Loucy (cell line): ENCODE results near the gene CYBRD1.

Source experiments
- H2AFZ ChIP-seq: fragments of 200-600 bp; sonication (generic); 2 replicates; pipeline ENCODE4 v1.6.0; 2016; ENCODE audit warnings: antibody characterized with exemption, mild to moderate bottlenecking, low read length, moderate library complexity
- H3F3A ChIP-seq: fragments of 200-600 bp; 2 replicates; pipeline ENCODE4 v1.6.0; 2016; ENCODE audit warnings: antibody characterized with exemption, low read depth, mild to moderate bottlenecking
- H3K27me3 ChIP-seq: fragments of 200-600 bp; sonication (generic); 2 replicates; pipeline ENCODE4 v1.6.1; 2014; ENCODE audit warnings: low read length, mild to moderate bottlenecking; ENCODE audit not compliant: insufficient read depth, poor library complexity, severe bottlenecking
- H3K36me3 ChIP-seq: fragments of 200-600 bp; sonication (generic); 2 replicates; pipeline ENCODE4 v1.6.1; 2016; ENCODE audit warnings: low read length; ENCODE audit not compliant: insufficient read depth
- H3K4me1 ChIP-seq: fragments of 200-600 bp; sonication (generic); 2 replicates; pipeline ENCODE4 v1.5.1; 2014; ENCODE audit warnings: low read length, mild to moderate bottlenecking; ENCODE audit not compliant: insufficient read depth, poor library complexity, severe bottlenecking
- H3K4me2 ChIP-seq: fragments of 200-600 bp; sonication (generic); 2 replicates; pipeline ENCODE4 v1.6.0; 2014; ENCODE audit warnings: antibody characterized with exemption, low read length, low read depth, mild to moderate bottlenecking; ENCODE audit not compliant: poor library complexity, severe bottlenecking
- H3K4me3 ChIP-seq: fragments of 200-600 bp; sonication (generic); 2 replicates; pipeline ENCODE4 v1.5.1; 2014; ENCODE audit warnings: low read length, mild to moderate bottlenecking, mixed read lengths; ENCODE audit not compliant: poor library complexity, severe bottlenecking
- H3K79me2 ChIP-seq: fragments of 200-600 bp; sonication (generic); 2 replicates; pipeline ENCODE4 v1.6.1; 2014; ENCODE audit warnings: low read length; ENCODE audit not compliant: insufficient read depth
- H3K9ac ChIP-seq: fragments of 200-600 bp; sonication (generic); 2 replicates; pipeline ENCODE4 v1.6.0; 2014; ENCODE audit warnings: mild to moderate bottlenecking, low read depth, low read length, moderate library complexity; ENCODE audit not compliant: poor library complexity, severe bottlenecking
- H3K9me2 ChIP-seq: fragments of 200-600 bp; sonication (generic); replicated peaks from 2 replicates; pipeline ENCODE4 v1.6.1; 2016; ENCODE audit warnings: low read depth, low read length, mixed read lengths
- H3K9me3 ChIP-seq: fragments of 200-600 bp; sonication (generic); 2 replicates; pipeline ENCODE4 v1.6.1; 2014; ENCODE audit warnings: mild to moderate bottlenecking, antibody characterized with exemption, low read length, low read depth; ENCODE audit not compliant: insufficient read depth
- H4K20me1 ChIP-seq: fragments of 200-600 bp; sonication (generic); 2 replicates; pipeline ENCODE4 v1.6.0; 2014; ENCODE audit warnings: antibody characterized with exemption, low read length, mild to moderate bottlenecking; ENCODE audit not compliant: insufficient read depth, poor library complexity, severe bottlenecking
- EZH2phosphoT487 ChIP-seq: fragments of 200-600 bp; IDR thresholded peaks from 2 replicates; pipeline ENCODE4 v1.6.1; 2018; ENCODE audit warnings: antibody characterized with exemption, mild to moderate bottlenecking, moderate library complexity, borderline replicate concordance
- TF ChIP-seq, protein P1 (sequence below): fragments of 200-600 bp; sonication (generic); conservative IDR thresholded peaks from 2 replicates; pipeline ENCODE4 v1.5.1; 2014; ENCODE audit warnings: mild to moderate bottlenecking, antibody characterized with exemption, low read length

Gene CYBRD1

GRCh38 chr2:171482877-171483276 lies 39.4 kb upstream of the CYBRD1 start:
- no peaks in the 10 kb centered on the region for H3K27me3 ChIP-seq
- H3K9me2 ChIP-seq: no peaks in the 10 kb centered on the region
- peaks cover 6% of the 10 kb centered on the region for H3K4me1 ChIP-seq
- H3K9ac ChIP-seq: no peak overlapping the region
- H3K4me3 ChIP-seq: no peak overlapping the region
- H3K9me3 ChIP-seq: no peaks in the 10 kb centered on the region
- no peak for TF ChIP-seq EZH2phosphoT487
- TF ChIP-seq, protein P1, sequence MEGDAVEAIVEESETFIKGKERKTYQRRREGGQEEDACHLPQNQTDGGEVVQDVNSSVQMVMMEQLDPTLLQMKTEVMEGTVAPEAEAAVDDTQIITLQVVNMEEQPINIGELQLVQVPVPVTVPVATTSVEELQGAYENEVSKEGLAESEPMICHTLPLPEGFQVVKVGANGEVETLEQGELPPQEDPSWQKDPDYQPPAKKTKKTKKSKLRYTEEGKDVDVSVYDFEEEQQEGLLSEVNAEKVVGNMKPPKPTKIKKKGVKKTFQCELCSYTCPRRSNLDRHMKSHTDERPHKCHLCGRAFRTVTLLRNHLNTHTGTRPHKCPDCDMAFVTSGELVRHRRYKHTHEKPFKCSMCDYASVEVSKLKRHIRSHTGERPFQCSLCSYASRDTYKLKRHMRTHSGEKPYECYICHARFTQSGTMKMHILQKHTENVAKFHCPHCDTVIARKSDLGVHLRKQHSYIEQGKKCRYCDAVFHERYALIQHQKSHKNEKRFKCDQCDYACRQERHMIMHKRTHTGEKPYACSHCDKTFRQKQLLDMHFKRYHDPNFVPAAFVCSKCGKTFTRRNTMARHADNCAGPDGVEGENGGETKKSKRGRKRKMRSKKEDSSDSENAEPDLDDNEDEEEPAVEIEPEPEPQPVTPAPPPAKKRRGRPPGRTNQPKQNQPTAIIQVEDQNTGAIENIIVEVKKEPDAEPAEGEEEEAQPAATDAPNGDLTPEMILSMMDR: no peak
- H3K4me2 ChIP-seq: no peak overlapping the region
- no peaks in the 10 kb centered on the region for H4K20me1 ChIP-seq
- H3F3A ChIP-seq: no peaks in the 10 kb centered on the region
- H3K79me2 ChIP-seq: no peaks in the 10 kb centered on the region
- H3K36me3 ChIP-seq: peaks cover 38% of the 10 kb centered on the region; the same call in 1 of the 2 replicates
- H2AFZ ChIP-seq: no peak overlapping the region

- Histone ChIP-seq H3K4me1 (peaks cover 6% of the 10 kb centered on the region), H3K27me3 (no peaks in the 10 kb centered on the region), H3K9me3 (no peaks in the 10 kb centered on the region), H3K4me2 (no peak overlapping the region), H3K9ac (no peak overlapping the region), H3K9me2 (no peaks in the 10 kb centered on the region), H3F3A (no peaks in the 10 kb centered on the region), H3K4me3 (no peak overlapping the region), H2AFZ (no peak overlapping the region), H3K36me3 (peaks cover 38% of the 10 kb centered on the region; the same call in 1 of the 2 replicates), H3K79me2 (no peaks in the 10 kb centered on the region), H4K20me1 (no peaks in the 10 kb centered on the region)
- TF ChIP-seq EZH2phosphoT487: no peak
- TF ChIP-seq, protein P1: no peak
These were observed 38.5 kb upstream of the CYBRD1 start for GRCh38 chr2:171483793-171484192.

GRCh38 chr2:171485116-171485515 lies 37.2 kb upstream of the CYBRD1 start:
- H3K4me1 ChIP-seq: peaks cover 6% of the 10 kb centered on the region
- H3K9me2 ChIP-seq: no peaks in the 10 kb centered on the region
- no peak overlapping the region for H2AFZ ChIP-seq
- peaks cover 4% of the 10 kb centered on the region; the same call in 1 of the 2 replicates for H3K9me3 ChIP-seq
- H3K79me2 ChIP-seq: no peaks in the 10 kb centered on the region
- H3K4me2 ChIP-seq: no peak overlapping the region
- no peaks in the 10 kb centered on the region for H3K27me3 ChIP-seq
- H3F3A ChIP-seq: no peaks in the 10 kb centered on the region
- TF ChIP-seq, protein P1: no peak
- TF ChIP-seq EZH2phosphoT487: no peak
- H3K9ac ChIP-seq: no peak overlapping the region
- H4K20me1 ChIP-seq: no peaks in the 10 kb centered on the region
- no peak overlapping the region for H3K4me3 ChIP-seq
- H3K36me3 ChIP-seq: peaks cover 29% of the 10 kb centered on the region; the same call in 1 of the 2 replicates
